Stimulated activated naive CD4-positive, alpha-beta T cell treated with Interleukin-2 at 50 U/mL for 16 hours (primary cell): ENCODE results near the gene GABRB3.

Experiments
- DNase-seq: peaks from one replicate; lab custom pipeline; 2025; lab: John Stamatoyannopoulos, UW

GABRB3 gene

GRCh38 chr15:26555898-26556297 lies 217.0 kb downstream of the GABRB3 start:
- DNase-seq = no peak

GRCh38 chr15:26551473-26551872 lies 221.4 kb downstream of the GABRB3 start:
- no peak for DNase-seq

GRCh38 chr15:26550880-26551279 lies 222.0 kb downstream of the GABRB3 start:
- no peak for DNase-seq

GRCh38 chr15:26537663-26538062 lies 235.2 kb downstream of the GABRB3 start:
- DNase-seq = no peak

- DNase-seq = no peak
Measured at GRCh38 chr15:26531489-26531888, 241.4 kb downstream of the GABRB3 start.

- no peak for DNase-seq
Measured at GRCh38 chr15:26525096-26525495, 247.8 kb downstream of the GABRB3 start.

GRCh38 chr15:26521691-26522198 lies 251.1 kb downstream of the GABRB3 start:
- no peak for DNase-seq

GRCh38 chr15:26521130-26521529 lies 251.7 kb downstream of the GABRB3 start:
- DNase-seq = no peak

- no peak for DNase-seq
Measured at GRCh38 chr15:26518885-26519284, 254.0 kb downstream of the GABRB3 start.

- DNase-seq = no peak
Measured at GRCh38 chr15:26516102-26516980, 256.5 kb downstream of the GABRB3 start.

- DNase-seq = no peak
Measured at GRCh38 chr15:26504009-26504408, 268.9 kb downstream of the GABRB3 start.
